GM18511 (cell line): ENCODE measurements around the gene PRR13.
"Not testable (repeated sequence)": the region's sequence is repeated elsewhere in the genome, so short reads cannot be mapped to it uniquely, and the experiment has no call there.

Experiments used
- ATAC-seq: cut with Tn5 transposase; IDR thresholded peaks from one replicate; pipeline ENCODE4 v1.9.1; 2021; ENCODE audit warnings: mild to moderate bottlenecking, moderate library complexity; ENCODE audit not compliant: unreplicated experiment

PRR13 gene

GRCh38 chr12:53435326-53435725, 6.2 kb upstream of the PRR13 start:
- not testable (repeated sequence) for ATAC-seq

- not testable (repeated sequence) for ATAC-seq
Measured at GRCh38 chr12:53439582-53439981, 2.0 kb upstream of the PRR13 start.

GRCh38 chr12:53443955-53444354, 2.4 kb downstream of the PRR13 start:
- no peak for ATAC-seq

GRCh38 chr12:53444593-53445325, 3.2 kb downstream of the PRR13 start:
- ATAC-seq, result not testable (repeated sequence)

GRCh38 chr12:53450936-53451335, 9.4 kb downstream of the PRR13 start:
- no peak for ATAC-seq

GRCh38 chr12:53451661-53452158, 10.2 kb downstream of the PRR13 start, which contains the start of gene PCBP2:
Gene PCBP2 (plus strand): TSS chr12:53452102. CDS start chr12:53454801, 2,699 bp downstream.
- ATAC-seq, result peak; percentile 98

- ATAC-seq, result peak; percentile 22
Measured at GRCh38 chr12:53452159-53453077, 10.9 kb downstream of the PRR13 start.

GRCh38 chr12:53453953-53454640, 12.6 kb downstream of the PRR13 start:
- ATAC-seq, result no peak

GRCh38 chr12:53454707-53455106, 13.2 kb downstream of the PRR13 start:
- no peak for ATAC-seq

- ATAC-seq, result no peak
Measured at GRCh38 chr12:53456654-53457366, 15.3 kb downstream of the PRR13 start.

- ATAC-seq, result no peak
Measured at GRCh38 chr12:53459097-53459496, 17.6 kb downstream of the PRR13 start.

- ATAC-seq, result no peak
Measured at GRCh38 chr12:53461059-53461458, 19.5 kb downstream of the PRR13 start.

- ATAC-seq, result no peak
Measured at GRCh38 chr12:53461591-53461990, 20.1 kb downstream of the PRR13 start.

- no peak for ATAC-seq
Measured at GRCh38 chr12:53462935-53463334, 21.4 kb downstream of the PRR13 start.

GRCh38 chr12:53463802-53464560, 22.4 kb downstream of the PRR13 start:
- no peak for ATAC-seq

GRCh38 chr12:53464685-53465418, 23.3 kb downstream of the PRR13 start:
- ATAC-seq, result no peak

GRCh38 chr12:53465679-53466078, 24.1 kb downstream of the PRR13 start:
- ATAC-seq, result no peak

GRCh38 chr12:53466640-53467039, 25.1 kb downstream of the PRR13 start:
- no peak for ATAC-seq

GRCh38 chr12:53467082-53467481, 25.5 kb downstream of the PRR13 start:
- ATAC-seq, result no peak
